K562 (cell line): ENCODE data around the gene TRAF7. TPM values are rescaled to one million over a fixed set of nuclear protein-coding genes. Genes with fewer than 3 reads are reported as not detected.

Source experiments
- CBX3 ChIP-seq, 2 experiments: IDR thresholded peaks; 1 replicate in 1 of 2; 2 replicates in 1 of 2; pipeline ENCODE4 v1.6.1; 2012; ENCODE audit warnings: inconsistent platforms in 2 of 2, low read length in 2 of 2, borderline replicate concordance in 1 of 2, control low read depth in 1 of 2
- CHCHD3 ChIP-seq: fragments of 250-450 bp; sonication (Bioruptor Pico); IDR thresholded peaks from 2 replicates; pipeline ENCODE4 v2.1.2; 2022; ENCODE audit warnings: mild to moderate bottlenecking
- DEAF1 ChIP-seq: fragments of 450-650 bp; formaldehyde crosslinking; IDR thresholded peaks from 2 replicates; pipeline ENCODE4 v1.4.0; 2020; ENCODE audit warnings: mild to moderate bottlenecking, moderate library complexity
- EZH2 ChIP-seq: IDR thresholded peaks from 2 replicates; pipeline ENCODE4 v1.6.1; 2012; ENCODE audit warnings: low read depth, mild to moderate bottlenecking, inconsistent platforms, low read length, borderline replicate concordance
- GTF2A2 ChIP-seq: IDR thresholded peaks from 2 replicates; pipeline ENCODE4 v1.6.1; 2016; ENCODE audit warnings: mild to moderate bottlenecking, missing genetic modification characterization, missing compliant biosample characterization
- HINFP ChIP-seq: fragments of 450-650 bp; conservative IDR thresholded peaks from 2 replicates; pipeline ENCODE4 v1.6.1; 2016; ENCODE audit warnings: missing genetic modification characterization, low read depth, mild to moderate bottlenecking, control low read depth, missing compliant biosample characterization
- NCOA2 ChIP-seq, 2 experiments: fragments of 450-650 bp; IDR thresholded peaks; 2 replicates each; pipeline ENCODE4 v1.6.1; 2018; ENCODE audit warnings: mild to moderate bottlenecking in 2 of 2, moderate library complexity in 1 of 2; ENCODE audit not compliant: partially characterized antibody in 2 of 2
- RUNX1 ChIP-seq: sonication (generic); IDR thresholded peaks from 2 replicates; pipeline ENCODE4 v1.6.1; 2016; ENCODE audit warnings: antibody characterized with exemption, low read depth
- SAP30 ChIP-seq: fragments of 200-600 bp; sonication (generic); IDR thresholded peaks from 2 replicates; pipeline ENCODE4 v1.6.1; 2012; ENCODE audit warnings: borderline replicate concordance, low read depth, mild to moderate bottlenecking, moderate library complexity, low read length, control low read depth, inconsistent platforms; ENCODE audit not compliant: insufficient read depth, poor library complexity, severe bottlenecking
- TSHZ1 ChIP-seq: fragments of 250-450 bp; sonication (Bioruptor Pico); IDR thresholded peaks from 2 replicates; pipeline ENCODE4 v1.4.0; 2020; ENCODE audit warnings: mild to moderate bottlenecking, moderate library complexity
- ZBTB26 ChIP-seq: fragments of 450-650 bp; formaldehyde crosslinking; IDR thresholded peaks from 2 replicates; pipeline ENCODE4 v1.4.0; 2022; ENCODE audit warnings: missing genetic modification characterization
- ZBTB9 ChIP-seq: fragments of 450-650 bp; formaldehyde crosslinking; IDR thresholded peaks from 2 replicates; pipeline ENCODE4 v1.4.0; 2020; ENCODE audit warnings: mild to moderate bottlenecking, moderate library complexity
- ZNF398 ChIP-seq: fragments of 250-450 bp; sonication (Bioruptor Pico); IDR thresholded peaks from 2 replicates; pipeline ENCODE4 v1.8.0; 2021; ENCODE audit warnings: moderate library complexity, mild to moderate bottlenecking, inconsistent platforms
- ZNF586 ChIP-seq: fragments of 450-650 bp; formaldehyde crosslinking; conservative IDR thresholded peaks from 2 replicates; pipeline ENCODE4 v1.4.0; 2020; ENCODE audit warnings: mild to moderate bottlenecking, moderate library complexity
- polyA plus RNA-seq, 8 experiments: library from polyadenylated mRNA; depleted of rRNA in 4 of 8; stranded (reverse) in 5 of 8; unstranded in 3 of 8; fragments of >200 nt; fragmentation: Nextera tagmentation in 2 of 8; fragmentation: Illumina TruSeq in 1 of 8; extraction: Ambion mirVana in 2 of 8; extraction: Trizol in 1 of 8; gene quantifications; 2 replicates each; pipeline versions ENCODE4 v1.2.1 to v1.2.3, GENCODE V29; 2011 to 2014; ENCODE audit warnings: inconsistent platforms in 1 of 8, missing spikeins in 1 of 8
- total RNA-seq, 7 experiments: library from RNA; depleted of rRNA in 6 of 7; stranded (reverse); fragments of >200 nt in 6 of 7; fragmentation: Illumina TruSeq in 2 of 7; extraction: Trizol in 2 of 7; gene quantifications; 2 replicates each; pipeline versions ENCODE4 v1.2.1 to v1.2.3, GENCODE V29; 2011 to 2021; ENCODE audit warnings: low replicate concordance in 1 of 7

TRAF7 gene
- total and polyA plus RNA-seq, 9 of the 15 experiments (the other 6 are each of a cell fraction or from before 2014, with no cell fraction given): 1.1 to 113 (median 41.6) TPM

- TF ChIP-seq DEAF1 (CRISPR knock-in tag): no peak; the same call in 1 of the 2 replicates
- TF ChIP-seq TSHZ1: no peak
- TF ChIP-seq ZNF586 (CRISPR knock-in tag): no peak
- TF ChIP-seq GTF2A2 (tag): no peak
- no peak for TF ChIP-seq ZBTB26 (CRISPR knock-in tag)
- no peak for TF ChIP-seq SAP30
- peak; percentile 94 for TF ChIP-seq ZBTB9
- TF ChIP-seq EZH2: no peak
- TF ChIP-seq CBX3 (IDR thresholded peaks at IDR 0.05; ENCODE audit: borderline replicate concordance in 1 of 2, low read length in 2 of 2): no peak
- no peak for TF ChIP-seq NCOA2 (IDR thresholded peaks at IDR 0.05; ENCODE audit: partially characterized antibody in 2 of 2)
- TF ChIP-seq HINFP: no peak
- TF ChIP-seq CHCHD3 (CRISPR knock-in tag): no peak
- no peak for TF ChIP-seq ZNF398 (CRISPR knock-in tag)
- TF ChIP-seq RUNX1: no peak
Observed at GRCh38 chr16:2205104-2205966, 49.8 kb downstream of the TRAF7 start, which contains the start of gene MLST8 (continued).
